Hypothalamus (tissue), 51 donors: ENCODE measurements around the gene CYP2C19.
"Not testable (repeated sequence)": the region's sequence is repeated elsewhere in the genome, so short reads cannot be mapped to it uniquely, and the experiment has no call there.

Source experiments
- DNase-seq, 51 donors: peaks; one replicate each; lab custom pipeline; 2025; lab: John Stamatoyannopoulos, UW

The CYP2C19 gene

DNA sequence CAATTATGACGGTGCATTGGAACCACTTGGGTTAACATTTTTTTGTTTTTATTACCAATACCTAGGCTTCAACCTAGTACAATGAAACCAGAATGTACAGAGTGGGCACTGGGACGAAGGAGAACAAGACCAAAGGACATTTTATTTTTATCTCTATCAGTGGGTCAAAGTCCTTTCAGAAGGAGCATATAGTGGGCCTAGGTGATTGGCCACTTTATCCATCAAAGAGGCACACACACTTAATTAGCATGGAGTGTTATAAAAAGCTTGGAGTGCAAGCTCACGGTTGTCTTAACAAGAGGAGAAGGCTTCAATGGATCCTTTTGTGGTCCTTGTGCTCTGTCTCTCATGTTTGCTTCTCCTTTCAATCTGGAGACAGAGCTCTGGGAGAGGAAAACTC is at the start of gene CYP2C19:
Gene CYP2C19, plus strand, starts transcription at position 289 of the 400 bp plus-strand sequence. Its CDS starts 25 bp downstream, at position 314.
- no peak for DNase-seq

DNA sequence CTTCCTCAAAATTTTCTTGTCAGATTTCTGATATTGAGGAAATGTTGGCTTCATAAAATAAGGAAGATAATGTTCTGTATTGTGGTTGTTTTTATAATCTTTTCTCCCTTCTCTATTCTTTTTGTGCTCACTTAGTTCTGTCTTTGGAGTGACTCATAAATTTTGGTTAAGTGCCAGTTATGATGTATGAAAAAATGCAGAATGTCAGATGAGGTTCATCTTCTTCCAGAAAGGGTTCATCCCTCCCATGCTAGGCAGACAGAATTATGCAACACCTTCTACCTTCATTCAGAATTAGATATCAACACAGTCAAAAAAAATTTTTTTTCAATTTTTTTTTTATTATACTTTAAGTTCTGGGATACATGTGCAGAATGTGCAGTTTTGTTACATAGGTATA is 36.6 kb upstream of the CYP2C19 start:
- no peak for DNase-seq

DNA sequence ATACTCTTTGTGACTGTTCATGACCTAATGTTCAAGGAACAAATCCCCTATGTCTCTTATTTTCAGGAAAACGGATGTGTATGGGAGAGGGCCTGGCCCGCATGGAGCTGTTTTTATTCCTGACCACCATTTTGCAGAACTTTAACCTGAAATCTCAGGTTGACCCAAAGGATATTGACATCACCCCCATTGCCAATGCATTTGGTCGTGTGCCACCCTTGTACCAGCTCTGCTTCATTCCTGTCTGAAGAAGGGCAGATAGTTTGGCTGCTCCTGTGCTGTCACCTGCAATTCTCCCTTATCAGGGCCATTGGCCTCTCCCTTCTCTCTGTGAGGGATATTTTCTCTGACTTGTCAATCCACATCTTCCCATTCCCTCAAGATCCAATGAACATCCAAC is 27.3 kb upstream of the CYP2C19 start:
- no peak for DNase-seq

DNA sequence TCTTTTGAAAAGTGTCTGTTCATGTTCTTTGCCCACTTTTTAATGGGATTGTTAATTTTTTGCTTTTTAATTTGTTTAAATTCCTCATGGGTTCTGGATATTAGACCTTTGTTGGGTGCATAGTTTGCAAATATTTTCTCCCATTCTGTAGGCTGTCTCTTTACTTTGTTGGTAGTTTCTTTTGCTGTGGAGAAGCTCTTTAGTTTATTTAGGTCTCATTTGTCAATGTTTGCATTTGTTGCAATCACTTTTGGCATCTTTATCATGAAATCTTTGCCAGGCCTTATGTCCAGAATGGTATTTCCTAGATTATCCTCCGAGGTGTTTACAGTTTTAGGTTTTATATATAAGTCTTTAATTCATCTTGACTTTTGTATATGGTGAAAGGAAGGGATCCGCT is 23.9 kb upstream of the CYP2C19 start:
- no peak for DNase-seq

DNA sequence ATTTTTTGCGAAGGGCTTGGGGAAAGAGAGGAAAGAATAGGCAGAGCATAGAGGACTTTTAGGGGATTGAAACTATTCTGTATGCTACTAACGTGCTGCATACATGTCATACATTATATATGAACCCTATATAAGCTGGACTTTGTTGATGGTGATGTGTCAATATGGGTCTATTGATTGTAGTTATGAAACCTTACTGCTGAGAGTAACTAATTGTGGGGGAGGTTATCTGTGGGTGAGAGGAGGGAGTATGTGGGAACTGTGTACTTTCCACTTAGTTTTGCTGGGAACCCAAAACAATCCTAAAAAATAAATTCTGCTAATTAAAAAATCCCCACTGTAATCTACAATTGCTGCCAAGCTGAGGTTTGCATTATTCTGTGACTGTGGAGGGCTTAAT is 15.3 kb upstream of the CYP2C19 start:
- no peak for DNase-seq

DNA sequence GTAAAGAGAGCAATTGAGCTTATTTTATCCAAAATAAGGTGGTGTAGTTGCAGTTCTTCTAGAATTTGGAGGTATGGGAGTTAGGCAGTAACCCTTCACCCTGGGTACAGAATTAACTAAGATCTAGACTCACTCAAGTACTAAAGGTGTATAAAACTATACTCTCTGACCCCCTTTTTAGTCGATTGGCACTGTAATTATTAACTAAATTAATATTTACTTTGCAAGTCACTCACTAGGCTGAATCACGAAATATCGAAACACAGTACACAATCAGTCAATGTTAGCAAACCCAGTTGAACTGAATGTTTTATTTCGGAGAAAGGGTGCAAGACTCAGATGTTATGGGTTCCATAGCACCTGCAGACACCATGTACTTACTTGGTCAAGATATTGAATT is 14.6 kb upstream of the CYP2C19 start:
- no peak for DNase-seq

DNA sequence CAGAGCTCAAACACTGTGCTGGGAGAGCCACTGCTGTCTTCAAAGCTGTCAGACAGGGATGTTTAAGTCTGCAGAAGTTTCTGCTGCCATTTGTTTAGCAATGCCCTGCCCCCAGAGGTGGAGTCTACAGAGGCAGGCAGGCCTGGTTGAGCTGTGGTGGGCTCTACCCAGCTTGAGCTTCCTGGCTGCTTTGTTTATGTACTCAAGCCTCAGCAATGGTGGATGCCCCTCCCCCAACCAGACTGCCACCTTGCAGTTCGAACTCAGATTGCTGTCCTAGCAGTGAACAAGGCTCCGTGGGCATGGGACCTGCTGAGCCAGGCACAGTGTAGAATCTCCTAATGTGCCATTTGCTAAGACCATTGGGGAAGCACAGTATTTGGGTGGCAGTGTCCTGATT is 4.6 kb upstream of the CYP2C19 start:
- no peak for DNase-seq

DNA sequence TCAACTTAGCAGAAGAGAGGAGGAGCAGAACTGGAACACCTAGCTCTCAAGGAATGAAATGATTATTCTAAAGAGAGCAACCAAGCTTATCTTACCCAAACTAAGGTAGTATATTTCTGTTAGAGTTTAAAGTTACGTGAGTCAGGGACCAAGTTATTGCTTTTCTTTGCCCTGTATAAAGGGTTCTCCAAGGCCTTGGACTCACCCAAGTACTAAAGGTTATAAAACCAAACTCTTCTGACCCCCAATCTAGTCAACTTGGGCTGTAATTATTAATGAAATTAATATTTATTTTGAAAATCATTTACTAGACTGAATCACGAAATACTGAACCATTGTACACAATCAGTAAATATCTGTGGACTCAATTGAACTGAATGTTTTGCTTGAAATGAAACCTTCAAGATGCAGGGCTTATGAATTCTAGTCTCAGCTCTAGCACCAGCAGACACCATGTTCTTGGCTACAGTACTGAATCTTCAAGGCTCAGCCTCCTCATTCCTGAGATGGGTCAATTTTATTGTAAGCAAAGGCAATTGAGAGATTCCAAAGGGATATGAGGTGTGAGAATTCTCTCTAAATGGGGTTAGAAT is 1.8 kb upstream of the CYP2C19 start:
- no peak for DNase-seq

DNA sequence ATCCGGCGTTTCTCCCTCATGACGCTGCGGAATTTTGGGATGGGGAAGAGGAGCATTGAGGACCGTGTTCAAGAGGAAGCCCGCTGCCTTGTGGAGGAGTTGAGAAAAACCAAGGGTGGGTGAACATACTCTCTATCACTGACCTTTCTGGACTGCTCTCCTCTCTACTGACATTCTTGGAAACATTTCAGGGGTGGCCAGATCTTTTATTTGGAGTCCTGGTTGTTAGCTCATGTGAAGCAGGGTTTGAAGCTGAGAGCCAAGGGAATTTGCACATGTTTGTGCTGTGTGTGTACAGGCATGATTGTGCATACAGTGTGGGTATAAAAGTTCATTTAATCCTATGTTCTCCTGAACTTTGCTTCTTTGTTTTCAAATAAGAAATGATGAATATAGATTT is 12.9 kb downstream of the CYP2C19 start:
- DNase-seq = not testable (repeated sequence)

DNA sequence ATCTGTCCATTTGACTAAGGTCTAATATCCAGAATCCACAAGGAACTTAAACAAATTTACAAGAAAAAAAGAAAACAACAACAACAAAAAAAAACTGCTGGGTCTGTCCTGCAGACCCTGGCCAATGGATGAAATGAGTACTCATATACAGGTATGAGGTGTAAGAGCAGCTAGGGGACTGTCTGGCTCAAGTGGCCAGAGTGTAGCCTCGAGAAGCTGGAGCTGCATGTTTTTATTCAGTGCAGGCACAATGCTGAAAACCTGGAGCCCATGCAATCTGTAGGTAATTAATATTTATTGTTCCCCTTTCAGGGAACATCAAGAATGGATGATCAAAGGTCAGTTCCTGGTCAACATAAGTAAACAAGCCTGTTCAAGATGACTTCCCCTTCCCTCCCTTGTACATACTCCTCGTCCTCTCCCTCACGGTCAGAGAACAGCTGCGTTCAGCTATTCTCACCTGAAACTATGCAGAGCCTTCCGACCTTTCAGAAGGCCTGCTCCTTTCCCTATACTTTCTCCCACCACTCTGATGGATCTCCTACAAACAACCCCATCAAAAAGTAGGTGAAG is 15.5 kb downstream of the CYP2C19 start:
- no peak for DNase-seq

DNA sequence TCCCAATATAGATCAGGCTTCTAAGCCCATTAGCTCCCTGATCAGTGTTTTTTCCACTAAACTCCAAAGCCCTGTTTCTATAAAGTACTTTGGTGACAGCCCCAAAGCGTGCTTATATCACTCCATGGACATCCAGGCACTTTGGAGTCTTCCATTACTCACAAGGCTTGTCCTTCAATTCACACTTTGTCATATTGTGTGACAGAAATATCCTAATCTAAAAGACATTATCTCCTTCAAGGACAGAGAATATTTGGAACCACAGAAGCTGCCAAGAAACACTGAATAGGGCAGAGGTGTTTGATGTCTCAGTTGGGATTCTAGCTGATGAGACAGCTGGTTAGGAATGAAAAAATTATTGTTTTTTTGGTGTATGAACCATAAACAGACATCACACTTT is 18.4 kb downstream of the CYP2C19 start:
- DNase-seq = no peak

DNA sequence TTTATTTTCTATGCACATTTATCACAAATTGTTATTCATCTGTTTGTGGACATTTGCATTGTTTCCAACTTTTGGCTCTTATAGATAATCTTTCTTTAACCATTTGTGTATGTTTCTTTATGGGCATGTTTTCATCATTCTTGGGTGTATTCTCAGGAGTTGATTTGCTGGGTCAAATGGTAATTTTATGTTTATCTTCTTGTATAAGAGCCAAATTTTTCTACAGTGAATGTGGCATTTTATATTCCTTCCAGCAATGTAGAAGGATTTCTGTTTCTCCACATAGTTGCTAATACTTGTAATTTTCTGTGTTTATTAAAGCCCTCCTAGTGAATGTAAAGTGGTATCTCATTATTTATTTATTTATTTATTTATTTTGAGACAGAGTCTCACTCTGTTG is 21.8 kb downstream of the CYP2C19 start:
- no peak for DNase-seq

DNA sequence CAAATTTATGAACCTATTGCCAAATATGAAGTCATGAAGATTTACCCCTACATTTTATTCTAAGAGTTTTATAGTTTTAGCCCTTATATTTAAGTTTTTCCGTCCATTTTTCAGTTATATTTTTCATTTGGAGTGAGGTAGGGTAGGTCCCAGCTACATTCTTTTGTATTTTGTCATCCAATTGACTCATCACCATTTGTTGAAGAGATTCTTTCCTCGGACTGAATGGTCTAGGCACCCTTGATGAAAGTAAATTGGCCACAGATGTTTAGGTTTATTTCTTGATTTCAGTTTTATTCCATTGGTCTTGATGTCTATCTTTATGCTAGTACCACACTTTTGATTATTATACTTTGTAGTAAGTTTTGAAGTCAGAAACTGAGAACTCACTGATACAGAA is 22.7 kb downstream of the CYP2C19 start:
- no peak for DNase-seq

DNA sequence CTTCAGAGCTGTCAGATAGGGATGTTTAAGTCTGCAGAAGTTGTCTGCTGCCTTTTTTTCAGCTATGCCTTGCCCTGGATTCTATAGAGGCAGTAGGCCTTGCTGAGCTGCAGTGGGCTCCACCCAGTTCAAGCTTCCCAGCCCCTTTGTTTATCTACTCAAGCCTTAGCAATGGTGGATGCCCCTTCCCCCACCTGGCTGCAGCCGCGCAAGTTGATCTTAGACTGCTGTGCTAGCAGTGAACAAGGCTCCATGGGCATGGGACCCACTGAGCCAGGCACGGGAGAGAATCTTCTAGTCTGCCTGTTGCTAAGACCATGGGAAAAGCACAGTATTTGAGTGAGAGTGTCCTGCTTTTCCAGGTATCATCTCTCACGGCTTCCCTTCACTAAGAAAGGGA is 38.1 kb downstream of the CYP2C19 start:
- DNase-seq = not testable (repeated sequence)

DNA sequence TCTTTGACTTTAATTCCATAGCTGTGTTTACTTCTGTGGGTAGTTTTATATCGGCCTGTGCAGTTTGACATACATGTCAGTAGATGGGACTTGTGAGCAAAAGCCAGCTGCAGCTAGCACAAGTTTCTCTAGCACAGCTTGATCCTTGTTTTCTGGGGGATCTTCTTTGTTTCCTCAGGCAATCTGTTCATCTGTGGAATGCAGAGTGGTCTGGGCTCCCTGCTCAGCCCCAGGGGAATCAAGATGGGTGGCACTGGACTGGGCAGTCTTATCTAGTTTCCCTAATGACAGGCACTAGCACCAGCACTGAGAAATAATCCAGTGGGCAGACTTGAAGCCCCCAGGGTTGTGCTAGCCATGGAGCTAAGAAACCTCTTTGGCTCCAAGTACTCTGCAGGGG is 40.8 kb downstream of the CYP2C19 start:
- DNase-seq = no peak

DNA sequence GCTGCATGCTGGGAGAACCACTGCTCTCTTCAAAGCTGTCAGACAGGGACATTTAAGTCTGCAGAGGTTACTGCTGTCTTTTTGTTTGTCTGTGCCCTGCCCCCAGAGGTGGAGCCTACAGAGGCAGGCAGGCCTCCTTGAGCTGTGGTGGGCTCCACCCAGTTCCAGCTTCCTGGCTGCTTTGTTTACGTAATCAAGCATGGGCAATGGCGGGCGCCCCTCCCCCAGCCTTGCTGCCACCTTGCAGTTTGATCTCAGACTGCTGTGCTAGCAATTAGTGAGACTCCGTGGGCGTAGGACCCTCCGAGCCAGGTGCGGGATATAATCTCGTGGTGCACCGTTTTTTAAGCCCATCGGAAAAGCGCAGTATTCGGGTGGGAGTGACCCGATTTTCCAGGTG is 67.5 kb downstream of the CYP2C19 start:
- not testable (repeated sequence) for DNase-seq

DNA sequence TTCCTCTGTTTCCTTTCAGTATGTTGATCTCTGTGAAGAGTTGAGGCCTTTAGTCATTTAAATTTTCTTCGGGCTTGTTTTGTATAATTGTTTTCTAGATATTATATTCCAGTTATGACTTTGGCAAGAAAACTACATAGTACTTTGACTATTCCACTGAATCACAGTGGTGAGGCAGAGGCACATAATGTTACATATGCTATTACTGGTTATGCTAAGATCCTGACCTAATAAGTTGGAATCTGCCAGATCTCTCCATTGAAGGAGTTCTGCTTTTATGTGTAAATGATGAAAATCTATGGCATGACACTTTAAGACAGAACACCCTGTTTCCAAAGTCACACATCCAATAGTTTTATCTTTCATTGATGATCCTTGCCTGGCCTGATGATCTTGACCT is 83.7 kb downstream of the CYP2C19 start:
- no peak for DNase-seq

DNA sequence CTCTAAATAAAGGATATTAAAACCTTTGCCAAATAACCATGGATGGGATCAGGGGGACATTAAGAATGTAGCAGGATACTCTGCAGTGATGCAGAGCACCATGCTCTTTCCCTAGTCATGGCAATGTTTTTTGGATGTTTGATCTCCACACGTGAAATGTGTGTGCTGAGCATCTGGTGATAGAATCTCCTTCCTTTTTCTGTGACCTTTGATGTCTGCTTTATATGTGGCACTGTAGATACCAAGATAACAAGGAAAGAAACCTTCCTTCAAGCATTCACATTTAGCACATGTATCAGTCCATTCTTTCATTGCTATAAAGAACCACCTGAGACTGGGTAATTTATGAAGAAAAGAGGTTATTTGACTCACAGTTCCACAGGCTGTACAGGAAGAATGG is 88.3 kb downstream of the CYP2C19 start:
- no peak for DNase-seq

DNA sequence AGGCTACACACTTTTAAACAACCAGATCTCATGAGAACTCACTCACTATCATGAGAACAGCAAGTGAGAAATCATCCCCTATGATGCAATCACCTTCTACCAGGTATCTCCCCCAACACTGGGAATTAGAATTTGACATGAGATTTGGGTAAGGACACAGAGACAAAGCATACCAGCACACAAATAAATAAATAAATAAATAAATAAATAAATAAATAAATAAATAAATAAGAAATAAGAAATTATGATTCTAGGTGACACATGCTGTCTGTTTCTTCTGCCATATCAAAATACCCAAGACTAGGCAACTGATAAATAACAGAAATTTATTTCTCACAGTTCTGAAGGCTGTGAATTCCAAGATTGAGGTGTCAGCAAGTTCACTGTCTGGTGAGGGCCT is 88.8 kb downstream of the CYP2C19 start:
- no peak for DNase-seq

DNA sequence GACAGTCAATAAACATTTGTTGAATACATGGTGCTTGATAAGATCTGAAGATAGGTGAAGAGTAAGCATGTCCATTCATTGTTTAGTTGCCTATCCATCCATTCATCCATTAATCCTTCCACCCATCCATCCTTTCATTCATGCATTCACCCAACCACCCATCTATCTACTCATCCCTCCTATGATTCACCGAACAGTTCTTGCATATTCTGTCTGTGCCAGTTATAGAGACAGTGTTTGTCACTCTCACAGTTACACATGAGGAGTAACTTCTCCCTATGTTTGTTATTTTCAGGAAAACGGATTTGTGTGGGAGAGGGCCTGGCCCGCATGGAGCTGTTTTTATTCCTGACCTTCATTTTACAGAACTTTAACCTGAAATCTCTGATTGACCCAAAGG is 90.0 kb downstream of the CYP2C19 start:
- no peak for DNase-seq

DNA sequence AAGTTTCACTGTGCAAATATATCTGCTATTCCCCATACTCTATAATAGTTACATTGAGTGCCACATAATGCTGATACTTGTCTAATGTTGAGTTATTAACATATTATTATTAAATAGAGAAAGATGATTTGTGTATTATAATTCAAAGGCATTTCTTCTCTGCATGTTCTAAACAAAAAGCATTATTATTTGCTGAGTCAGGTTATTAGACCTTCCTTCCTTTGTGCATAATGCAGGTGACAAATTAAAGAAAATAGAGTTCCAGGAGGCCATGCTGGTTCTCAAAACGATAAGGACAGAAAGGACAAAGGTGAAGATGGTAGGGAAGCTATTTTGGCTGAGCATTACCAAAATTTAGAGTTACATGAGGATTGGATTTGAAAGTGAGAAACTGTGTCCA is 90.6 kb downstream of the CYP2C19 start:
- no peak for DNase-seq

DNA sequence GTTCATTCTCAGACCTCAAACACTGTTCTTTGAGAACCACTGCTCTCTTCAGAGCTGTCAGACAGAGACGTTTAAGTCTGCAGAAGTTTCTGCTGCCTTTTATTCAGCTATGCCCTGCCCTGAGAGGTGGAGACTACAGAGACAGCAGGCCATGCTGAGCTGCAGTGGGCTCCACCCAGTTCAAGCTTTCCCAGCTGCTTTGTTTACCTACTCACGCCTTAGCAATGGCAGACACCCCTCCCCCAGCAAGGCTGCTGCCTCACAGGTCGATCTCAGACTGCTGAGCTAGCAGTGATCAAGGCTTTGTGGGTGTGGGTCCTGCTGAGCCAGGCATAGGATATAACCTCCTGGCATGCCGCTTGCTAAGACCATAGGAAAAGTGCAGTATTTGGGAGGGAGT is 95.5 kb downstream of the CYP2C19 start:
- DNase-seq = no peak

DNA sequence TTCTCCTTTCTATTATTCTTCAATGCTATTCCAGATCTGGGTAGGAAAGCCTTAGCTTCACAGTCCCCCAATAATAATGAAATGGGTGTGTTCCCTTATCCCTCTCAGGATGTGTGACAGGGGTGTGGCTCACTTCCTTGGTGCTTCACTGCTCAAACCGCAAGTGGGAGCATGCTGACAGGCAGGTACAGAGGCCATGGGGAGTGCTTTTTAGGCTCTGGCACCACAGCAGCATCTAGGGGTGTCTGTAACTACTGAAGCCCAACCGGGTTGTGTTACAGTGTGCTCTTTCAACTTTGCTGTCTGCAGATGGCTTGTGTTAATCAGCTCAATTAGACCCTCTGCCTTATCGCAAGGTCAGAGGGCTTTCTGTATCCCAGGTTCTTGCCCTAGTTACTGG is 96.6 kb downstream of the CYP2C19 start:
- no peak for DNase-seq
